CD14-positive monocyte (primary cell): ENCODE data around the gene DSC2. TPM values are rescaled to one million over a fixed set of nuclear protein-coding genes. Genes with fewer than 3 reads are reported as not detected.

Source experiments
- DNase-seq, 3 donors: peaks; one replicate each; pipeline ENCODE4 v3.0.0-alpha.2; 2011 to 2022
- H2AFZ ChIP-seq: 2 replicates; pipeline ENCODE4 v1.6.0; 2012; ENCODE audit warnings: mild to moderate bottlenecking, low read depth, low read length, inconsistent platforms; ENCODE audit not compliant: insufficient read depth, poor library complexity, severe bottlenecking
- H3K27ac ChIP-seq, 2 donors: 1 replicate in 1 of 2; 2 replicates in 1 of 2; pipeline ENCODE4 v1.5.1; 2012 to 2013; ENCODE audit warnings: low read length in 2 of 2, control low read depth in 1 of 2, inconsistent platforms in 1 of 2, low read depth in 1 of 2, mild to moderate bottlenecking in 1 of 2
- H3K27me3 ChIP-seq, 2 donors: one replicate each; pipeline versions ENCODE4 v1.6.0 to v1.6.1; 2011 to 2013; ENCODE audit warnings: low read length in 2 of 2; ENCODE audit not compliant: control insufficient read depth in 2 of 2, insufficient read depth in 2 of 2
- H3K36me3 ChIP-seq, 2 donors: replicated peaks in 1 of 2; 1 replicate in 1 of 2; 2 replicates in 1 of 2; pipeline versions ENCODE4 v1.5.1 to v1.6.1; 2012 to 2013; ENCODE audit warnings: low read length in 2 of 2, control low read depth in 1 of 2, inconsistent platforms in 1 of 2, mild to moderate bottlenecking in 1 of 2; ENCODE audit not compliant: insufficient read depth in 2 of 2, control insufficient read depth in 1 of 2
- H3K4me1 ChIP-seq, 2 donors: 1 replicate in 1 of 2; 2 replicates in 1 of 2; pipeline versions ENCODE4 v1.5.1 to v1.6.1; 2012 to 2013; ENCODE audit warnings: low read length in 2 of 2, control low read depth in 1 of 2, inconsistent platforms in 1 of 2, mild to moderate bottlenecking in 1 of 2, moderate library complexity in 1 of 2; ENCODE audit not compliant: insufficient read depth in 2 of 2, control insufficient read depth in 1 of 2
- H3K4me2 ChIP-seq: replicated peaks from 2 replicates; pipeline ENCODE3; 2012; ENCODE audit warnings: low read length, moderate library complexity, mild to moderate bottlenecking; ENCODE audit not compliant: poor library complexity, severe bottlenecking; ENCODE audit errors: extremely low read depth
- H3K4me3 ChIP-seq, 3 experiments: fragments of 200-600 bp in 1 of 3; sonication (generic) in 1 of 3; replicated peaks in 1 of 3; 1 replicate in 2 of 3; 2 replicates in 1 of 3; pipeline ENCODE4 v1.5.1; 2011 to 2013; ENCODE audit warnings: low read length in 3 of 3, mild to moderate bottlenecking in 3 of 3, control low read depth in 2 of 3, low read depth in 2 of 3, inconsistent platforms in 1 of 3, moderate library complexity in 1 of 3
- H3K79me2 ChIP-seq: 2 replicates; pipeline ENCODE4 v1.6.0; 2012; ENCODE audit warnings: mild to moderate bottlenecking, control low read depth, inconsistent platforms, low read length, moderate library complexity; ENCODE audit not compliant: insufficient read depth
- H3K9ac ChIP-seq: 2 replicates; pipeline ENCODE4 v1.6.0; 2017; ENCODE audit warnings: low read length, mild to moderate bottlenecking; ENCODE audit not compliant: insufficient read depth, poor library complexity, severe bottlenecking
- H3K9me3 ChIP-seq, 2 donors: replicated peaks in 1 of 2; 1 replicate in 1 of 2; 2 replicates in 1 of 2; pipeline versions ENCODE4 v1.5.1 to v1.6.1; 2012 to 2013; ENCODE audit warnings: low read length in 2 of 2, control low read depth in 1 of 2; ENCODE audit not compliant: control insufficient read depth in 1 of 2, insufficient read depth in 1 of 2
- H4K20me1 ChIP-seq: 2 replicates; pipeline ENCODE4 v1.6.0; 2012; ENCODE audit warnings: mild to moderate bottlenecking, low read length, control low read depth, moderate library complexity; ENCODE audit not compliant: insufficient read depth
- H3K27ac Mint-ChIP-seq, 7 donors: one replicate each; pipeline ENCODE4 v1.8.0; 2020; ENCODE audit warnings: mild to moderate bottlenecking in 7 of 7, mixed read lengths in 7 of 7, moderate library complexity in 6 of 7, inconsistent platforms in 2 of 7
- H3K27me3 Mint-ChIP-seq, 3 donors: one replicate each; pipeline ENCODE4 v1.8.0; 2021 to 2022; ENCODE audit warnings: low read depth in 3 of 3, mild to moderate bottlenecking in 3 of 3, mixed read lengths in 3 of 3, moderate library complexity in 3 of 3, inconsistent platforms in 1 of 3
- H3K36me3 Mint-ChIP-seq, 2 donors: one replicate each; pipeline ENCODE4 v1.8.0; 2020; ENCODE audit warnings: mixed read lengths in 2 of 2, inconsistent platforms in 1 of 2, mild to moderate bottlenecking in 1 of 2
- H3K4me1 Mint-ChIP-seq: one replicate; pipeline ENCODE4 v1.8.0; 2020; ENCODE audit warnings: mild to moderate bottlenecking, mixed read lengths
- H3K4me3 Mint-ChIP-seq, 2 donors: one replicate each; pipeline ENCODE4 v1.8.0; 2020; ENCODE audit warnings: mild to moderate bottlenecking in 2 of 2, mixed read lengths in 2 of 2, moderate library complexity in 1 of 2
- H3K9me3 Mint-ChIP-seq, 7 donors: one replicate each; pipeline ENCODE4 v1.8.0; 2020 to 2022; ENCODE audit warnings: mixed read lengths in 7 of 7, mild to moderate bottlenecking in 6 of 7, moderate library complexity in 6 of 7, inconsistent platforms in 2 of 7
- CTCF ChIP-seq: fragments of 200-600 bp; IDR thresholded peaks from one replicate; pipeline ENCODE4 v1.8.0; 2022; ENCODE audit warnings: antibody characterized with exemption, mild to moderate bottlenecking
- WGBS: methylation state at CpG from one replicate; pipeline ENCODE4 v1.1.5; 2013; ENCODE audit warnings: missing lambda C conversion rate; ENCODE audit not compliant: insufficient coverage; 5-methylcytosine and 5-hydroxymethylcytosine counted together
- intact Hi-C, 2 donors: fragments of 100-400 bp; cut with micrococcal nuclease; formaldehyde crosslinking; loops; one replicate each; pipeline versions ENCODE4 v1.15.0 to v1.15.1; 2023
- polyA plus RNA-seq, 3 donors: library from polyadenylated mRNA; depleted of rRNA in 1 of 3; unstranded in 2 of 3; stranded (reverse) in 1 of 3; fragments of 300-500 nt in 2 of 3; fragments of >200 nt in 1 of 3; fragmentation: Illumina TruSeq in 2 of 3; gene quantifications; 1 replicate in 2 of 3; 2 replicates in 1 of 3; pipeline ENCODE4 v1.2.3, GENCODE V29; 2012 to 2021

The DSC2 gene
- polyA plus RNA-seq, 3 donors: 3.2 to 11.3 (median 3.3) TPM

- Histone ChIP-seq H3K4me1 (no peaks in the 10 kb centered on the region), H3K36me3 (no peaks in the 10 kb centered on the region), H3K79me2 (no peaks in the 10 kb centered on the region), H3K4me3 (no peak overlapping the region), H3K9me3 (no peaks in the 10 kb centered on the region), H3K27ac (no peak overlapping the region), H2AFZ (no peak overlapping the region), H3K27me3 (no peaks in the 10 kb centered on the region), H3K9ac (no peak overlapping the region), H4K20me1 (no peaks in the 10 kb centered on the region), H3K4me2 (no peak overlapping the region)
- H3K4me3 Mint-ChIP-seq: no peak overlapping the region
- intact Hi-C loops: no loop called here
- WGBS: no CpG with 5 or more reads among the region's 3 CpGs
- H3K9me3 Mint-ChIP-seq: peaks cover 0 to 2% (median 0%) of the 10 kb centered on the region in 7 donors
- TF ChIP-seq CTCF: no peak
- H3K27ac Mint-ChIP-seq: no peak overlapping the region
- DNase-seq: no peak
- no peaks in the 10 kb centered on the region for H3K36me3 Mint-ChIP-seq
- no peaks in the 10 kb centered on the region for H3K4me1 Mint-ChIP-seq
- peaks cover 0 to 8% (median 6%) of the 10 kb centered on the region in 3 donors for H3K27me3 Mint-ChIP-seq
Measured at GRCh38 chr18:31058897-31059296, 43.3 kb downstream of the DSC2 start.

- no peaks in the 10 kb centered on the region for H3K27me3 ChIP-seq
- H4K20me1 ChIP-seq: no peaks in the 10 kb centered on the region
- peaks cover 0 to 8% (median 6%) of the 10 kb centered on the region in 3 donors for H3K27me3 Mint-ChIP-seq
- H3K9me3 ChIP-seq: no peaks in the 10 kb centered on the region
- TF ChIP-seq CTCF: no peak
- no peaks in the 10 kb centered on the region for H3K4me1 Mint-ChIP-seq
- H3K9ac ChIP-seq: no peak overlapping the region
- no peak overlapping the region for H3K4me3 Mint-ChIP-seq
- H3K36me3 Mint-ChIP-seq: no peaks in the 10 kb centered on the region
- H3K4me1 ChIP-seq: no peaks in the 10 kb centered on the region
- H3K4me2 ChIP-seq: no peak overlapping the region
- WGBS: 100% methylated on average over 1 of the region's 4 CpGs
- H2AFZ ChIP-seq: no peak overlapping the region
- H3K27ac Mint-ChIP-seq: no peak overlapping the region
- DNase-seq: no peak
- intact Hi-C loops: no loop called here
- H3K4me3 ChIP-seq: no peak overlapping the region
- H3K9me3 Mint-ChIP-seq: peaks cover 0 to 3% (median 2%) of the 10 kb centered on the region in 7 donors
- no peak overlapping the region for H3K27ac ChIP-seq
- H3K36me3 ChIP-seq: no peaks in the 10 kb centered on the region
- H3K79me2 ChIP-seq: no peaks in the 10 kb centered on the region
Measured at GRCh38 chr18:31057917-31058316, 44.3 kb downstream of the DSC2 start.
